NCI-H446 treated with DMSO at 0.1 percent for 48 hours (cell line): ENCODE measurements around the gene PTCD1.

Source experiments
- DNase-seq: peaks from one replicate; lab custom pipeline; 2025; lab: John Stamatoyannopoulos, UW

Gene PTCD1

DNA sequence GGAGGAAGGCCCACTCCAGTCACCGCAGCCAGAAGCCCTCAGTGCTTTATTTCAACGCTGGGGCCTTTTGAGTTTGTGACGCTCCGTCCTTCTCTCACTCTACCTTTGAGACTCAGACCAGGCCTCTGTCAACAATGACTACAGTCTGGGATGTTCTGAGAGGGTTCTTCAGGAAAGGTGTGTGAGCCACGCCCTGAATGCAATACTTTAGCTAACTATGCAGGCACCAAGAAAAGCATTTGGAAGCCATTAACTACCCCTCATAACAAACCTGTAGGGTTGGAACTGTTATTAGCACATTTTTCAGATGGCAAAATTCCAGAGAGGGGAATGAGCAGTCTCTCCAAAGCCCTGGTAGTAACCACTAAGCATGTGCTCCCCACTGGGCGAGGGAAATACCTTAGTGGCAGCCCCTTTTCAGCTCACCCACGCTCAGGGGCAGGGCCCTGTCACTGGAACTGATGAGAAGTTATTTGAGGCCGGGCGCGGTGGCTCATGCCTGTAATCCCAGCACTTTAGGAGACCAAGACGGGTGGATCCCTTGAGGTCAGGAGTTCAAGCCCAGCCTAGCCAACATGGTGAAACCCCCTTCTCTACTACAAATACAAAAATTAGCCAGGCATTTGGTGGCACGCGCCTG, 69.7 kb downstream of the PTCD1 start:
- DNase-seq = no peak
